ENCODE measurements around the gene CTSK.
"Not testable (repeated sequence)": the region's sequence is repeated elsewhere in the genome, so short reads cannot be mapped to it uniquely, and the experiment has no call there.

Gene CTSK

GRCh38 chr1:150808121-150808520, at the start of gene CTSK:
CTSK (minus strand) TSS chr1:150808260; CDS start chr1:150806805, 1,455 bp downstream.
- no peak for DNase-seq

GRCh38 chr1:150852734-150853133, 44.7 kb upstream of the CTSK start:
- DNase-seq = not testable (repeated sequence)

- DNase-seq = not testable (repeated sequence)
These were observed 42.8 kb upstream of the CTSK start for GRCh38 chr1:150850801-150851362.

- no peak for DNase-seq
These were observed 38.5 kb upstream of the CTSK start for GRCh38 chr1:150846473-150847146.

- no peak for DNase-seq
These were observed 35.4 kb upstream of the CTSK start for GRCh38 chr1:150843474-150843873.

- DNase-seq = no peak
These were observed 34.9 kb upstream of the CTSK start for GRCh38 chr1:150842964-150843363.

GRCh38 chr1:150842343-150842742, 34.3 kb upstream of the CTSK start:
- DNase-seq = no peak

- DNase-seq = no peak
These were observed 33.6 kb upstream of the CTSK start for GRCh38 chr1:150841626-150842025.

- DNase-seq = peak; percentile 37
These were observed 32.8 kb upstream of the CTSK start for GRCh38 chr1:150840850-150841249.

GRCh38 chr1:150836129-150836773, 28.2 kb upstream of the CTSK start:
- DNase-seq = no peak

- DNase-seq = not testable (repeated sequence)
These were observed 25.9 kb upstream of the CTSK start for GRCh38 chr1:150833961-150834360.

GRCh38 chr1:150832597-150832996, 24.5 kb upstream of the CTSK start:
- DNase-seq = no peak

GRCh38 chr1:150829751-150830150, 21.7 kb upstream of the CTSK start:
- DNase-seq = no peak

- no peak for DNase-seq
These were observed 18.2 kb upstream of the CTSK start for GRCh38 chr1:150826299-150826698.

- DNase-seq = no peak
These were observed 12.9 kb upstream of the CTSK start for GRCh38 chr1:150820730-150821512.

GRCh38 chr1:150815871-150816270, 7.8 kb upstream of the CTSK start:
- no peak for DNase-seq

- DNase-seq = peak; percentile 57
These were observed 5.1 kb upstream of the CTSK start for GRCh38 chr1:150813028-150813707.

- DNase-seq = no peak
These were observed 3.0 kb upstream of the CTSK start for GRCh38 chr1:150810958-150811659.

GRCh38 chr1:150809651-150810050, 1.6 kb upstream of the CTSK start:
- DNase-seq = no peak

GRCh38 chr1:150808846-150809245, 786 bp upstream of the CTSK start:
- no peak for DNase-seq

- DNase-seq = peak; percentile 3
These were observed 624 bp downstream of the CTSK start for GRCh38 chr1:150807249-150808023.
